ENCODE measurements around the gene GTF3C5.
"Not testable (repeated sequence)": the region's sequence is repeated elsewhere in the genome, so short reads cannot be mapped to it uniquely, and the experiment has no call there.

- not testable (repeated sequence) for TF ChIP-seq POLR2AphosphoS5 (IDR thresholded peaks at IDR 0.05); REST (IDR thresholded peaks at IDR 0.05; ENCODE audit: borderline replicate concordance); SMC3 (conservative IDR thresholded peaks at IDR 0.05; ENCODE audit: poor library complexity); EZH2 (IDR thresholded peaks at IDR 0.05; ENCODE audit: borderline replicate concordance, insufficient read depth, low read length, poor library complexity, severe bottlenecking); EP300 (conservative IDR thresholded peaks at IDR 0.05; ENCODE audit: poor library complexity, severe bottlenecking); TAF1 (IDR thresholded peaks at IDR 0.05; ENCODE audit: low read depth); RAD21 (conservative IDR thresholded peaks at IDR 0.05)
- TF ChIP-seq, protein P1, sequence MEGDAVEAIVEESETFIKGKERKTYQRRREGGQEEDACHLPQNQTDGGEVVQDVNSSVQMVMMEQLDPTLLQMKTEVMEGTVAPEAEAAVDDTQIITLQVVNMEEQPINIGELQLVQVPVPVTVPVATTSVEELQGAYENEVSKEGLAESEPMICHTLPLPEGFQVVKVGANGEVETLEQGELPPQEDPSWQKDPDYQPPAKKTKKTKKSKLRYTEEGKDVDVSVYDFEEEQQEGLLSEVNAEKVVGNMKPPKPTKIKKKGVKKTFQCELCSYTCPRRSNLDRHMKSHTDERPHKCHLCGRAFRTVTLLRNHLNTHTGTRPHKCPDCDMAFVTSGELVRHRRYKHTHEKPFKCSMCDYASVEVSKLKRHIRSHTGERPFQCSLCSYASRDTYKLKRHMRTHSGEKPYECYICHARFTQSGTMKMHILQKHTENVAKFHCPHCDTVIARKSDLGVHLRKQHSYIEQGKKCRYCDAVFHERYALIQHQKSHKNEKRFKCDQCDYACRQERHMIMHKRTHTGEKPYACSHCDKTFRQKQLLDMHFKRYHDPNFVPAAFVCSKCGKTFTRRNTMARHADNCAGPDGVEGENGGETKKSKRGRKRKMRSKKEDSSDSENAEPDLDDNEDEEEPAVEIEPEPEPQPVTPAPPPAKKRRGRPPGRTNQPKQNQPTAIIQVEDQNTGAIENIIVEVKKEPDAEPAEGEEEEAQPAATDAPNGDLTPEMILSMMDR (IDR thresholded peaks at IDR 0.05; ENCODE audit: poor library complexity, severe bottlenecking), result not testable (repeated sequence)
These were observed 31.8 kb downstream of the GTF3C5 start for GRCh38 chr9:133062569-133062968.

All from neural cell (in vitro differentiated cells).